NCI-H146 treated with DMSO at 0.1 percent for 48 hours (cell line): Measurements from ENCODE around the gene FGFRL1.
"Not testable (repeated sequence)": the region's sequence is repeated elsewhere in the genome, so short reads cannot be mapped to it uniquely, and the experiment has no call there.

Experiments
- DNase-seq: peaks from one replicate; lab custom pipeline; 2025; ENCODE audit not compliant: unreplicated experiment; lab: John Stamatoyannopoulos, UW

FGFRL1 gene

GRCh38 chr4:973431-974397, 37.7 kb upstream of the FGFRL1 start, which contains the start of gene DGKQ:
Gene DGKQ (minus strand): TSS chr4:973569. CDS start chr4:973482, 87 bp downstream.
- peak; percentile 17 for DNase-seq

- DNase-seq = no peak
Measured at GRCh38 chr4:974668-975067, 36.8 kb upstream of the FGFRL1 start.

- not testable (repeated sequence) for DNase-seq
Measured at GRCh38 chr4:976016-976415, 35.4 kb upstream of the FGFRL1 start.

- DNase-seq = no peak
Measured at GRCh38 chr4:978957-979701, 32.3 kb upstream of the FGFRL1 start.

GRCh38 chr4:982291-982690, 29.1 kb upstream of the FGFRL1 start:
- no peak for DNase-seq

- DNase-seq = no peak
Measured at GRCh38 chr4:982814-983213, 28.6 kb upstream of the FGFRL1 start.

GRCh38 chr4:984336-985054, 26.9 kb upstream of the FGFRL1 start:
- DNase-seq = no peak

- no peak for DNase-seq
Measured at GRCh38 chr4:985123-985830, 26.1 kb upstream of the FGFRL1 start.

- no peak for DNase-seq
Measured at GRCh38 chr4:986428-986878, 25.0 kb upstream of the FGFRL1 start.

GRCh38 chr4:986879-987623, 24.4 kb upstream of the FGFRL1 start, which contains the start of gene IDUA:
Gene IDUA (plus strand): TSS chr4:987044. CDS start chr4:987085, 41 bp downstream.
- no peak for DNase-seq

- no peak for DNase-seq
Measured at GRCh38 chr4:987624-988513, 23.6 kb upstream of the FGFRL1 start.

- DNase-seq = no peak
Measured at GRCh38 chr4:988726-989721, 22.4 kb upstream of the FGFRL1 start.

- no peak for DNase-seq
Measured at GRCh38 chr4:989722-990471, 21.5 kb upstream of the FGFRL1 start.

- no peak for DNase-seq
Measured at GRCh38 chr4:990746-991367, 20.6 kb upstream of the FGFRL1 start.

- no peak for DNase-seq
Measured at GRCh38 chr4:991451-992296, 19.8 kb upstream of the FGFRL1 start.
